HepG2 (cell line): ENCODE results near the gene NDUFB7. TPM values are rescaled to one million over a fixed set of nuclear protein-coding genes. Genes with fewer than 3 reads are reported as not detected.
"Not testable (repeated sequence)": the region's sequence is repeated elsewhere in the genome, so short reads cannot be mapped to it uniquely, and the experiment has no call there.

ENCODE experiments used
- ATAC-seq: fragments of 200-7000 bp; cut with Tn5 transposase; 3 replicates; pipeline ENCODE4 v1.9.1; 2020; ENCODE audit warnings: mild to moderate bottlenecking, moderate library complexity
- BruUV-seq: library from RNA; stranded (reverse); fragments of 400-500 nt; replicated peaks from 2 replicates; lab custom pipeline; 2021; lab: Mats Ljungman, UMichigan
- CTCF ChIA-PET: fragments of 300-600 bp; formaldehyde crosslinking; extraction: SDS; loops from one replicate; lab custom pipeline; 2021; ENCODE audit warnings: low total read pairs, inconsistent platforms, low intra/inter-chr PET ratio; lab: Yijun Ruan, JAX
- POLR2A ChIA-PET: fragments of 350-600 bp; sonication (Branson Sonifier 250); formaldehyde crosslinking; loops from one replicate; lab custom pipeline; 2020; ENCODE audit warnings: antibody characterized with exemption, inconsistent platforms; lab: Yijun Ruan, JAX
- DNase-seq: peaks from one replicate; pipeline ENCODE4 v3.0.0-alpha.2; 2015; ENCODE audit warnings: low spot score
- FAIRE-seq: peaks from 3 replicates; lab custom pipeline; 2011; peaks lifted over from hg19 to GRCh38; lab: Jason Lieb, UNC
- H2AFZ ChIP-seq: one replicate; pipeline ENCODE4 v1.6.1; 2011; ENCODE audit warnings: low read length, inconsistent platforms
- H3K27ac ChIP-seq: fragments of 300-600 bp; 3 replicates; pipeline ENCODE4 v1.8.0; 2011; ENCODE audit warnings: mixed run types, mild to moderate bottlenecking, mixed read lengths, low read length, inconsistent platforms; ENCODE audit not compliant: insufficient read depth; ENCODE audit errors: extremely low read length
- H3K27me3 ChIP-seq, 2 experiments: fragments of 200-600 bp in 1 of 2; 2 replicates in 1 of 2; 3 replicates in 1 of 2; pipeline versions ENCODE4 v1.6.0 to v1.8.0; 2011; ENCODE audit warnings: low read length in 2 of 2, mild to moderate bottlenecking in 2 of 2, moderate library complexity in 2 of 2, inconsistent platforms in 1 of 2; ENCODE audit not compliant: insufficient read depth in 2 of 2, control insufficient read depth in 1 of 2
- H3K36me3 ChIP-seq, 2 experiments: fragments of 200-600 bp in 1 of 2; replicated peaks in 1 of 2; 2 replicates in 1 of 2; 3 replicates in 1 of 2; pipeline versions ENCODE4 v1.5.1 to v1.8.0; 2011; ENCODE audit warnings: low read length in 2 of 2, inconsistent platforms in 1 of 2; ENCODE audit not compliant: insufficient read depth in 2 of 2, control insufficient read depth in 1 of 2
- H3K4me1 ChIP-seq: 2 replicates; pipeline ENCODE4 v1.5.1; 2012; ENCODE audit warnings: low read length, inconsistent platforms; ENCODE audit not compliant: insufficient read depth
- H3K4me2 ChIP-seq: 2 replicates; pipeline ENCODE4 v1.6.0; 2011; ENCODE audit warnings: low read depth, low read length, inconsistent platforms
- H3K4me3 ChIP-seq, 3 experiments: fragments of 200-600 bp in 1 of 3; sonication (generic), shearing (Covaris generic) in 1 of 3; replicated peaks in 1 of 3; 2 replicates each; pipeline ENCODE4 v1.5.1; 2011 to 2016; ENCODE audit warnings: low read length in 3 of 3, inconsistent platforms in 2 of 3, low read depth in 2 of 3, mild to moderate bottlenecking in 2 of 3, control low read depth in 1 of 3, mixed read lengths in 1 of 3; ENCODE audit not compliant: insufficient read depth in 1 of 3
- H3K79me2 ChIP-seq: one replicate; pipeline ENCODE4 v1.6.1; 2011; ENCODE audit warnings: low read length, inconsistent platforms; ENCODE audit not compliant: insufficient read depth
- H3K9ac ChIP-seq: 2 replicates; pipeline ENCODE4 v1.6.0; 2011; ENCODE audit warnings: mild to moderate bottlenecking, low read depth, low read length, inconsistent platforms; ENCODE audit not compliant: insufficient read depth
- H3K9me3 ChIP-seq: 2 replicates; pipeline ENCODE4 v1.5.1; 2012; ENCODE audit warnings: mild to moderate bottlenecking, low read length
- H4K20me1 ChIP-seq: 2 replicates; pipeline ENCODE4 v1.6.0; 2011; ENCODE audit warnings: inconsistent platforms, mild to moderate bottlenecking, low read length, moderate library complexity; ENCODE audit not compliant: insufficient read depth
- WGBS: methylation state at CpG from one replicate; pipeline ENCODE4 v1.1.6; 2017; ENCODE audit warnings: low lambda C conversion rate; 5-methylcytosine and 5-hydroxymethylcytosine counted together
- in situ Hi-C: cut with HindIII; loops from 2 replicates; pipeline ENCODE4 v1.10.0; 2017; ENCODE audit warnings: low pct_unique_long_range_greater_than_20kb; ENCODE audit not compliant: extremely low pct_ligation_motif_present
- intact Hi-C: fragments of 100-400 bp; cut with micrococcal nuclease; formaldehyde crosslinking; loops from one replicate; pipeline ENCODE4 v1.10.0; 2022; ENCODE audit not compliant: unreplicated experiment
- polyA plus RNA-seq, 8 experiments: library from polyadenylated mRNA; depleted of rRNA in 3 of 8; stranded (reverse) in 7 of 8; unstranded in 1 of 8; fragments of >200 nt; fragmentation: Illumina TruSeq in 4 of 8; extraction: Trizol in 4 of 8; gene quantifications; 2 replicates each; pipeline versions ENCODE4 v1.2.1 to v1.2.3, GENCODE V29; 2011 to 2016; ENCODE audit warnings: low read depth in 4 of 8, missing spikeins in 1 of 8, mixed read lengths in 1 of 8; ENCODE audit not compliant: insufficient read depth in 1 of 8
- total RNA-seq, 5 experiments: library from RNA; depleted of rRNA; stranded (reverse); fragments of >200 nt; fragmentation: Illumina TruSeq; extraction: Trizol; gene quantifications; 2 replicates each; pipeline ENCODE4 v1.2.3, GENCODE V29; 2016; ENCODE audit warnings: low read depth in 1 of 5

The NDUFB7 gene
- total and polyA plus RNA-seq, 2 of the 13 experiments (the other 11 are each of a cell fraction or from before 2014, with no cell fraction given): 156 to 198 TPM

DNA sequence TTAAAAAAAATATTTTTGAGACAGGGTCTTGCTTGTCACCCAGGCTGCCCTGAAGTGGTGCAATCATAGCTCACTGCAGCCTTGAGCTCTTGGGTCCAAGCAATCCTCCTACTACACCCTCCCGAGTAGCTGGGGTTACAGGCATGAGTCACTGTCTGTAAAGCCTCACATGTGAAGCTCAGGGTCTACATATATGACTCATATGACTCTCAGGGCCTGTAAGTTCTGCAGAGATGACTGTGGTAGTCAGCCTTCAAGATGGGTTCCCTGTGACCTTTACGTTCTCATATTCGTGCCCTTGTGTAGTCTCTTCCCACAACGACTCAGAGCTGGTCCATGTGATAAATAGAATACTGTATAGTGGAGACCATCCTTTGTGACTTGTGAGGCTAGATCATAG, 17.6 kb upstream of the NDUFB7 start:
- 0% methylated on average over 1 of the region's 4 CpGs for WGBS
- H3K4me3 ChIP-seq, H3K4me2 ChIP-seq, H3K27ac ChIP-seq, DNase-seq, FAIRE-seq, in situ Hi-C loops, H3K9me3 ChIP-seq, H3K9ac ChIP-seq, H3K79me2 ChIP-seq, ATAC-seq, POLR2A ChIA-PET, H3K27me3 ChIP-seq, CTCF ChIA-PET, intact Hi-C loops, BruUV-seq, H4K20me1 ChIP-seq, H3K4me1 ChIP-seq, H3K36me3 ChIP-seq, H2AFZ ChIP-seq: not testable (repeated sequence)

GRCh38 chr19:14585187-14585586, 13.3 kb upstream of the NDUFB7 start:
- ATAC-seq, H2AFZ ChIP-seq, FAIRE-seq, H3K36me3 ChIP-seq, intact Hi-C loops, H3K27me3 ChIP-seq, H3K4me3 ChIP-seq, DNase-seq, POLR2A ChIA-PET, H3K9me3 ChIP-seq, H3K4me2 ChIP-seq, H3K9ac ChIP-seq, H4K20me1 ChIP-seq, CTCF ChIA-PET, BruUV-seq, H3K79me2 ChIP-seq, H3K4me1 ChIP-seq, H3K27ac ChIP-seq, in situ Hi-C loops: not testable (repeated sequence)
- 0% methylated on average over 3 of the region's 3 CpGs for WGBS

DNA sequence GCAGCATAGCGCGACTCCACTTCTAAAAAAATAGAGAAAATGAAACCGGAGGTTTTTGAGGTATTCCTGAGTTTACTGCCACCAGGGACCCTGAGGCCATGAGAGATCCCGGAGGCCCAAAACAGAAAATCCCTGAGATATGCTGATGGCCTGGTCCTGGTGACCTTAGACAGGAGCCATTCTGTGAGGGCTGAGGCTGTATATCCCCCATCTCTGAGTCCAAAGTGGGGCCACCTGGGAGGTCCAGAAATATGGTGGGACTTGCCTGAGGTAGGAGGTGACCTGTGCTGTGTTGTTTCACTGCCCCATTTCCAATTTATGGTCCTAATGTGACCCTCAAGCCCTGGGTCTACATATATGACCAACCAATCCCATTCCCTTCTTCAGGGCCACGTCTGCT, 12.5 kb upstream of the NDUFB7 start:
- DNase-seq, FAIRE-seq, H3K4me3 ChIP-seq, H3K9ac ChIP-seq, in situ Hi-C loops, H3K9me3 ChIP-seq, H3K79me2 ChIP-seq, BruUV-seq, H3K4me1 ChIP-seq, H4K20me1 ChIP-seq, H3K27ac ChIP-seq, intact Hi-C loops, CTCF ChIA-PET, H3K4me2 ChIP-seq, POLR2A ChIA-PET, H2AFZ ChIP-seq, H3K36me3 ChIP-seq, ATAC-seq, H3K27me3 ChIP-seq: not testable (repeated sequence)
- 12% methylated on average over 5 of the region's 5 CpGs for WGBS
